CD4-positive, alpha-beta T cell treated with Interferon alpha-2 for 1 hour (primary cell): Measurements from ENCODE around the gene NID1.
"Not testable (repeated sequence)": the region's sequence is repeated elsewhere in the genome, so short reads cannot be mapped to it uniquely, and the experiment has no call there.

Experiments
- DNase-seq, 2 donors: peaks; one replicate each; pipeline ENCODE4 v3.0.0-alpha.2; 2020 to 2022

NID1 gene

GRCh38 chr1:236023926-236024565 is 40.8 kb downstream of the NID1 start:
- no peak for DNase-seq

DNA sequence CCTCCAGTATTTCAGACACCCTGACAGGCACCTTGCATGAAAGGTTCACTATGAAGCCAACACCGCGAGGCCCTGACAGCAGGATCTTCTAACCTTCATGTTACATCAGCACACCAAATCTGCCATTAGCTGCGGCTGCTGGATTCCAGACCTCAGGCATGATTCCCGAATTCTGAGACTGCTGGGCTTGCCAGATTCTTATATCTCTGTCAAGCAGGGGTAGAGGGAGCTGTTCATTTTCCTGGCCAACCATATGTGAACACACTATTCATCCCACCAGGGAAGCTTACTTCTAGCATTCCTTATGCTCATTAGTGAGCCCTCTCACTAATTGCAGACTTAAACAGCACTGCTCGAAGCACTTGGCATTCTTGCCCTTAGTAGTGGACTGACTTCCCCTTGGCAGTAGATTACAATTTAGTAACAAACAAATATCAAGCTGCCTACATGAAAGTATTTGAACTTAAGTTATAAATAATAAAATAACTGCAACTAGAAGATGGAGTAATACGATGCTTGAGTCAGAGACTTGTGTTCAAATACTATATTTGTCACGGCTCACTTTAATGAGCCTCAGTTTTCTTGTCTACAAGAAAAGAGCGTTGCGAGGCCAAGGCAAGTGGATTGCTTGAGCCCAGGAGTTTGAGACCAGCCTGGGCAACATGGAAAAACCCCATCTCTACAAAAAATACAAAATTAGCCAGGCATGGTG is 43.3 kb downstream of the NID1 start:
- DNase-seq, result no peak

DNA sequence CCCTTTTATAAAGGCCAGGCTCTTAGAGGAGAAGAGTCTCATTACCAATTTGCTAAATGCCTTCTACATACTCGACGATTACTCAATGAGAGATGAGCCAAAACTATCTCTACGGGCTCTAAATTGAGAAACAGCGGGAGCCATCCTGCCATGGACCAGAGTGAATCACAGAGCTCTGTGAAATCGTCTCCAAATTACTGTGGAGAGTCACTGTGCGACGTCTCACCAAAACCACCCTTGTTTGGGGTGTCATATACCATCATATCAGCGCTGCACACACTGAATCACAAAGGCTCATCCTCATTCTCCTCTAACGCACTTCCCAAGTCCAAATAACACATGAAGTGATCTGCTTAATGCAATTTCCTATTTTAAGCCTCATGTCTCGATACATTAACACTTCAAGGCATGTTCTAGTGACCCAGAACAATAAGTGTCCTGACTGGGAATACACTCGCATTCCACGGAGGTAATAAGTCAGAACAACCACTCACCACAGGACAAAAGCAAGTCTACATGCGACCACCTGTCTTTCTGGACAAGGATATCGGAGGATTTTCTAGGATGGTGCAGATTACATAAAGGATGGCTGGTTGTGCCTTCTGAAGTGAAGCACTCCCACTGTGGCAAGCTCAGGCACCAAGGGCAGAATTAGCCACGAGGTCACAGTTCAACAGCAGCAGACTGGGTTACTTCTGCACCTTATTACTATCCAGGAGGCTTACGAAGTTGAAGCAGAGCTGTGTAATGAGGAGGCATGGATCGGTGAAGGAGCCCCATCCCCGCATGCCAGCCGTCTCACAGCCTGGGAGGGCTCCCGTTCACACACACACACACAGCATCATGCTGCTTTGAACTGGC is 44.3 kb downstream of the NID1 start:
- DNase-seq, result no peak

DNA sequence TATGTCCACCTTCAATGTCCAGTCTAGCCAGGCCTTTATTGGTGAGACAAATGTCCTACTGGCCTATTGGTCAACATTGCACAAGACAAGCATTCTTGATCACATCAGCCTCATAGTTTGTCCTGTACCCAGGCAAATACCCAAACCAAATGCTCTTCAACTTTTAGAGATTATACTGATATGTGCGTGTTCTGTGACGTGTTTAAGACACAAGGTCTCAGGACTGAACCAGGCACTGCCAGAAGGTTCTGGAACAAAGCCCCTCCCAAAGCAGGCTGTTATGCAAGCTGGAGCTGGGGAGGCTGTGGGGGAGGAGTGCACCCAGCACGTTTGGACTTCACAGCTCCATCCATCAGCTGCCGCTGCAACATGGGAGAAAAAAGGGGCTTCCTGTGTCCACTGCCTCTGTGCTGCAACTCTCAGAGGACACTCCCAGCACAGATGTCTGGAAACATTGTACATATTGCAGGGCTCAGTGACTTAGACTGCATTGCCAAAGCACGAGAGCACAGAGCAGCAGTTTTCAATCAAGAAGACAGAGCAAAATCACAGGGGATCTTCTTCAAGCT is 45.9 kb downstream of the NID1 start:
- DNase-seq, result no peak

DNA sequence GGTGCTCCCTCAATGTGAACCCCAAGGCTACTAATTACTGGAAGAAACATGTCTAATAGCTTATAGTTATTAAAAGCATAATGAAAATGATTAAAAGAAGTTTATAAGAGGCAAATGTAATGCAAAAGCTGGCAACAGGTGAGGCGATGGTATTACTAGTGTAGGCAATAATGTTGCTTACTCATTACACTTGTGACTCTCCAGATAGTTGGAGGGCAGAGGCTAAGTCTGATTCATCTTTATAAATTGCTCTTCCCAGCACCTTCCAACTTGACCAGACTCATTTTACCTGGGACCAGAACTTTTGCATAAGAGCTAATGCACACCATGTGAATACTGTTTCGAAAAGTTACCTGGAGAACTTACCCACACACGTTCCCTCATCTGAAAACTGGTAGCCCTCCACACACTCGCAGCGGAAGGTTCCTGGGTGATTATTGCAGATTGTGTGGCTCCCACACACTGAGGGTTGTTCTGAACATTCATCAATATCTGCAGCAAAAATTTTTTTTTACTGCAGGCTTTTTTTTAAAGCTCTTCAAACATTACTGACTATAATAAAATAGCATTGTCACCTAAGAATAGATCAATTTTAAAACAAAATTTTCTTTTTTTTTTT is 48.0 kb downstream of the NID1 start:
- DNase-seq, result no peak

DNA sequence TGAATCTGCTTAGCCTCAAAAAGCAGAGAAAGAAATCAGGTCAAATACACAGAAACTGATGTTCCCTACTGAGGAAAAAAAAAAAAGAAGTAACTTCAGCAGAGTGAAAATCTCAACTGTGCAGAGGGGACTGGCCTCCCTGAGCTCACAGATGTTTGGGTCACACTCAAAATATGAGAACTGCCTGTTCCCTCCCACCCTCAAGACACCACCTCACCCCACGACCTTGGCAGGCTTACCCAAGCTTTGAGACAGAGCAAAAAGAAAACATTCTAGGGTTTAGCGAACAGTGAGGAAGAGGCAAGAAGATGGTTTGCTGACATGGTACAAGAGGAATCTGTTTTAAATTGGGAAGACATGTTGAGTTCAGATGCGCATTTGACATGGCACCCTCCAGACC is 48.8 kb downstream of the NID1 start:
- no peak for DNase-seq

- no peak for DNase-seq
Observed at GRCh38 chr1:236015539-236015938, 49.4 kb downstream of the NID1 start.

GRCh38 chr1:236013330-236013729 is 51.6 kb downstream of the NID1 start:
- DNase-seq, result no peak

GRCh38 chr1:236011641-236012040 is 53.2 kb downstream of the NID1 start:
- no peak for DNase-seq

DNA sequence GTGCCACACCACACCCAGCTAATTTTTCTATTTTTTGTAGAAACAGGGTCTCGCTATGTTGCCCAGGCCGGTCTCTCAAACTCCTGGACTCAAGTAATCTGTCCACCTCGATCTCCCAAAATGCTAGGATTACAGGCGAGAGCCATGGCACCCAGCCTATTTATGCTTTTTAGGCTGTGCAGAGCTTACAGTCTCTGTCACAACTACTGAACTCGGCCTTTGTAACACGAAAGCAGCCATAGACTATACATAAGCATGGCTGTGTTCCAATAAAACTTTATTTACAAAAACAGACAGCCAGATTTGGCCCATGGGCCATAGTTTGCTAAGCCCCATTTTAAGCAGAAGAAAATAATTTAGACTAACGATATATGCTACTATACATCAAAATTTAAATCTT is 54.4 kb downstream of the NID1 start:
- no peak for DNase-seq

- DNase-seq, result no peak
Observed at GRCh38 chr1:236009857-236010256, 55.0 kb downstream of the NID1 start.

DNA sequence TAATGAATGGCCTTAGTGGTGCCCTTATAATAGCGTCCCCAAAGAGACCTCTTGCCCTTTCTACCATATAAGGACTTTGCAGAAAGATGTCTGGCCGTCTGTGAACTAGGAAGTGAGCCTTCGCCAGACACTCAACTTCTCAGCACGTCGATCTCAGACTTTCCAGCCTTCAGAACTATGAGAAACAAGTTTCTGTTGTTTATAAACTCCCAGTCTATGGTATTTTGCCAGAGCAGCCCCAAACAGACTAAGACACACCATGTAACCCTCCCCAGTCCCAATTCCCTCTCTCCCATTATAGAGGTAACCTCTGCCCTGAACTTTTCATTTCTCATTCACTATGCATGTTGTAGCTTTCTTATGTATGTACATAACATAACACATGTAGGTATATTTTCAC is 55.7 kb downstream of the NID1 start:
- no peak for DNase-seq

GRCh38 chr1:236007781-236008180 is 57.1 kb downstream of the NID1 start:
- no peak for DNase-seq

- not testable (repeated sequence) for DNase-seq
Observed at GRCh38 chr1:236003058-236003457, 61.8 kb downstream of the NID1 start.

- DNase-seq, result no peak
Observed at GRCh38 chr1:236002572-236002971, 62.3 kb downstream of the NID1 start.

DNA sequence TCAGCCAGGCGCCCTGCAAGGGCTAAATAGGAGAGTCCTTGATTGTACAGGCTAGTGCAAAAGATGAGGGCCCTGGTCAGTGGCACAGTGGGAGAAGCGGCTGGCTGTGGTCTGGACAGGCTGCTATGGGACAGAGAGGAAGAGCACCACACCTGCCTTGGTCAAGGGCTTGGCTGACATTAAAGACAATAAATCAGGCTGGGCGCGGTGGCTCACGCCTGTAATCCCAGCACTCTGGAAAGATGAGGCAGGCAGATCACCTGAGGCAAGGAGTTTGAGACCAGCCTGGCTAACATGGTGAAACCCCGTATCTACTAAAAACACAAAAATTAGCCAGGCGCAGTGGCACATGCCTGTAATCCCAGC is 62.9 kb downstream of the NID1 start:
- DNase-seq, result no peak

DNA sequence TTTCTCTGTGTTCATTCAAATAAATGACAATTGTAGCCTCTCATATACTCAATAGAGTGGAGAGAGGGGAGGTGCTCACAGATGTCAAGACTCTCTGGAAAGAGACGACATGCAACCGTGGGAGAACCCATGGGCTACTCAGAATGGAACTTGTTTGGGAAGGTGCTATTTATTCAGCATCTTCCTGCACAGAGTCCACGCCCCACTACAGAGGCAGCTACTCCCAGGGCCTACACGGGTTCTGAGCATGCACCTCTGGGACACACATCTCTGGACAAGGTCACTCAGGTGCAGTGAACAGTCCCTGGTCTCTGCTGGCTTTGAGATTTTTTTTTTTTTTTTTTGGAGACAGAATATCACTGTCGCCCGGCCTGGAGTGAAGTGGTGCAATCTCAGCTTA is 64.1 kb downstream of the NID1 start:
- no peak for DNase-seq

DNA sequence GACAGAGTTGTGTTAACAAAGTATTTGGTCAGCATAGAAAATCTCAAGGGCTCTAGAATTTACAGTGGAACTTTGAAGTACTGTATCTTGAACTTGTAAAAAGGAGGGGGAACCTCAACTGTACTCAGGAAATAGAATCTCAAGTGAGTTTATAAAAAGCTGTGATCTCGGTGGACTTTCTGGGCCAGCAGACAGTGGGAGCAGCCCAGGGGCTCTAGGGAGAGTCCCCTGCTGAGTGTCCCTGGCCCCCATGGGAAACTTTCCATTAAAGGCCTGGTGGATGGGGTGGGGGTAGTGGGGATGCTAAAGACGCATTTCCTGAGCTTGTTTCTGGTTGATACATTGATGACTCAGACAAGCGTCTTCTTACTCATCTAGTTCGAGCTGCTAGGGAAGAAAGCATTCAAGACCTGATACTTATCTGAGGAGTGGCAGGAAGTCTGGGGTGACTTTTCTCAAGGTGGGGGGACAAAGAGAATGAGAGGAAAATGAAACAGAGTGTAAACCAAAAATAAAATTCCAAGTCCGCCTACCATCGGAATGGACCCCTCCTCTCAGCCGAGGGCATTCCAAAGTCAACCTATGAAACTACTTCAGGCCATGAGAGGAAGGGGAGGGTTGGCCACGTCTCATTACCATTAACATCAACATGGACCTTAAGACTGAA is 65.5 kb downstream of the NID1 start:
- DNase-seq, result peak; percentile 67 to 91

- DNase-seq, result peak; percentile 63 to 81
Observed at GRCh38 chr1:235998812-235999211, 66.1 kb downstream of the NID1 start.

DNA sequence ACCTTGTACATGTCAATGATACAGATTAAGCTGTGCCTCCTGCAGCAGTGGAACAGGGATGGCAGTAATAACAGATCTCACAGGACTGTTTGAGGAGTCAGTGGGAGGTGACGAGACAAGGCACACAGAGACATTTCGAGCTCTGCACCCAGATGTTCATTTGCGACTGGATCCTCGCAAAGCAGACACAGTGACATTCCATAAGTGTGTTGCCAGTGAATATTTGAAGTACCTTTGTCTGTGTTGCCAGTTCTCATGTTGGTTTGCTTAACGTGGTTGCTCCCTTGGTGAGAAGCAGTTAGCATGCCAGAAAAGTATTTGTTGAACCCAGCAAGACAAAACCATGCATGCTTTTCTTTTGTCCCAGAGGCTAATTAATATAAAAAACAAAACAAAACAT is 67.0 kb downstream of the NID1 start:
- no peak for DNase-seq

GRCh38 chr1:235997049-235997448 is 67.8 kb downstream of the NID1 start:
- DNase-seq, result no peak

GRCh38 chr1:235996048-235996785 is 68.7 kb downstream of the NID1 start:
- no peak for DNase-seq
